GM23338 (cell line): ENCODE data around the gene AFF3. TPM values are rescaled to one million over a fixed set of nuclear protein-coding genes. Genes with fewer than 3 reads are reported as not detected.

ENCODE experiments used
- ATAC-seq: fragments of 200-7000 bp; cut with Tn5 transposase; 3 replicates; pipeline ENCODE4 v1.9.1; 2020
- DNase-seq: peaks from one replicate; pipeline ENCODE4 v3.0.0-alpha.2; 2015; ENCODE audit warnings: low spot score
- H2AFZ ChIP-seq: fragments of 200-600 bp; sonication (generic); 2 replicates; pipeline ENCODE4 v1.8.0; 2016; ENCODE audit warnings: antibody characterized with exemption, mild to moderate bottlenecking, moderate library complexity
- H3F3A ChIP-seq: fragments of 200-600 bp; sonication (generic); replicated peaks from 2 replicates; pipeline ENCODE4 v1.8.0; 2017; ENCODE audit warnings: antibody characterized with exemption, mixed run types, low read depth
- H3K27ac ChIP-seq: fragments of 200-600 bp; sonication (generic); 2 replicates; pipeline ENCODE4 v1.6.1; 2016; ENCODE audit warnings: low read depth
- H3K27me3 ChIP-seq: fragments of 200-600 bp; sonication (generic); 2 replicates; pipeline ENCODE4 v1.8.0; 2016; ENCODE audit warnings: mild to moderate bottlenecking, mixed run types, moderate library complexity; ENCODE audit not compliant: insufficient read depth
- H3K36me3 ChIP-seq: fragments of 200-600 bp; sonication (generic); 2 replicates; pipeline ENCODE4 v1.8.0; 2016; ENCODE audit warnings: mild to moderate bottlenecking; ENCODE audit not compliant: insufficient read depth
- H3K4me1 ChIP-seq: fragments of 200-600 bp; sonication (generic); 2 replicates; pipeline ENCODE4 v1.8.0; 2016; ENCODE audit warnings: mild to moderate bottlenecking, moderate library complexity; ENCODE audit not compliant: insufficient read depth
- H3K4me2 ChIP-seq: fragments of 200-600 bp; sonication (generic); 2 replicates; pipeline ENCODE4 v1.7.1; 2017; ENCODE audit warnings: mixed run types
- H3K4me3 ChIP-seq: fragments of 200-600 bp; sonication (generic); 2 replicates; pipeline ENCODE4 v1.6.1; 2016; ENCODE audit warnings: mixed run types
- H3K79me2 ChIP-seq: fragments of 200-600 bp; sonication (generic); replicated peaks from 2 replicates; pipeline ENCODE4 v1.8.0; 2017; ENCODE audit warnings: mild to moderate bottlenecking; ENCODE audit not compliant: insufficient read depth
- H3K9me2 ChIP-seq: fragments of 200-600 bp; sonication (generic); 2 replicates; pipeline ENCODE4 v1.8.0; 2017; ENCODE audit not compliant: insufficient read depth
- H4K20me1 ChIP-seq: fragments of 200-600 bp; sonication (generic); replicated peaks from 2 replicates; pipeline ENCODE4 v1.8.0; 2017; ENCODE audit warnings: mild to moderate bottlenecking; ENCODE audit not compliant: insufficient read depth
- H3K27ac Mint-ChIP-seq: 2 replicates; pipeline ENCODE4 v1.8.0; 2020; ENCODE audit warnings: inconsistent platforms, mild to moderate bottlenecking, moderate library complexity, mixed read lengths
- H3K27me3 Mint-ChIP-seq: 3 replicates; pipeline ENCODE4 v1.8.0; 2022; ENCODE audit warnings: low read depth, mild to moderate bottlenecking, moderate library complexity, mixed read lengths, inconsistent platforms; ENCODE audit not compliant: insufficient read depth, poor library complexity
- H3K36me3 Mint-ChIP-seq: 3 replicates; pipeline ENCODE4 v1.8.0; 2021; ENCODE audit warnings: low read depth, mild to moderate bottlenecking, inconsistent platforms, moderate library complexity, mixed read lengths
- H3K4me1 Mint-ChIP-seq: 3 replicates; pipeline ENCODE4 v1.8.0; 2020; ENCODE audit warnings: mild to moderate bottlenecking, inconsistent platforms, mixed read lengths
- H3K4me3 Mint-ChIP-seq: 3 replicates; pipeline ENCODE4 v1.8.0; 2021; ENCODE audit warnings: moderate library complexity, mild to moderate bottlenecking, inconsistent platforms, mixed read lengths
- H3K9me3 Mint-ChIP-seq: 3 replicates; pipeline ENCODE4 v1.8.0; 2020; ENCODE audit warnings: moderate library complexity, mild to moderate bottlenecking, inconsistent platforms, mixed read lengths
- CREB1 ChIP-seq: fragments of 250-450 bp; sonication (Bioruptor Pico); IDR thresholded peaks from 2 replicates; pipeline ENCODE4 v1.5.0; 2020; ENCODE audit warnings: low read depth, mild to moderate bottlenecking, moderate library complexity
- CTCF ChIP-seq, 2 experiments: fragments of 200-600 bp in 1 of 2; sonication (generic) in 1 of 2; conservative IDR thresholded peaks; 2 replicates each; pipeline versions ENCODE4 v1.5.1 to v1.6.1; 2016 to 2017; ENCODE audit warnings: antibody characterized with exemption in 2 of 2, low read depth in 2 of 2, mild to moderate bottlenecking in 2 of 2, moderate library complexity in 1 of 2
- ETS1 ChIP-seq: IDR thresholded peaks from 2 replicates; pipeline ENCODE4 v1.6.1; 2016; ENCODE audit warnings: antibody characterized with exemption
- EZH2 ChIP-seq: fragments of 200-600 bp; sonication (generic); IDR thresholded peaks from one replicate; pipeline ENCODE4 v1.8.0; 2017; ENCODE audit warnings: antibody characterized with exemption, mild to moderate bottlenecking, low read depth; ENCODE audit not compliant: unreplicated experiment
- EZH2phosphoT487 ChIP-seq: fragments of 200-600 bp; sonication (generic); IDR thresholded peaks from one replicate; pipeline ENCODE4 v1.8.1; 2018; ENCODE audit warnings: antibody characterized with exemption; ENCODE audit not compliant: unreplicated experiment
- JUNB ChIP-seq: IDR thresholded peaks from one replicate; pipeline ENCODE4 v1.6.1; 2016; ENCODE audit warnings: antibody characterized with exemption; ENCODE audit not compliant: unreplicated experiment
- NANOG ChIP-seq: IDR thresholded peaks from 2 replicates; pipeline ENCODE4 v1.6.1; 2016; ENCODE audit warnings: antibody characterized with exemption, borderline replicate concordance
- POLR2AphosphoS5 ChIP-seq: IDR thresholded peaks from 2 replicates; pipeline ENCODE4 v1.6.1; 2016; ENCODE audit warnings: antibody characterized with exemption, low read depth
- ZNF114 ChIP-seq: fragments of 250-450 bp; sonication (Bioruptor Pico); IDR thresholded peaks from 2 replicates; pipeline ENCODE4 v1.5.0; 2020; ENCODE audit warnings: mild to moderate bottlenecking, moderate library complexity
- ZNF331 ChIP-seq: fragments of 250-450 bp; sonication (Bioruptor Pico); IDR thresholded peaks from 2 replicates; pipeline ENCODE4 v1.5.0; 2020; ENCODE audit warnings: low read depth, mild to moderate bottlenecking, moderate library complexity
- ZNF462 ChIP-seq: fragments of 250-450 bp; sonication (Bioruptor Pico); IDR thresholded peaks from 2 replicates; pipeline ENCODE4 v1.5.0; 2020; ENCODE audit warnings: mild to moderate bottlenecking, moderate library complexity
- polyA plus RNA-seq: library from polyadenylated mRNA; unstranded; fragments of >200 nt; fragmentation: Nextera tagmentation; extraction: Ambion mirVana; gene quantifications from 2 replicates; pipeline ENCODE4 v1.2.1, GENCODE V29; 2016
- total RNA-seq: library from RNA; depleted of rRNA; stranded (reverse); fragments of >200 nt; shearing (Covaris generic); gene quantifications from 2 replicates; pipeline ENCODE4 v1.2.3, GENCODE V29; 2014

Gene AFF3
- total and polyA plus RNA-seq, 2 experiments from 2014 or later: 0.73 to 1.4 TPM

- TF ChIP-seq ZNF462 (CRISPR knock-in tag) (no peak), EZH2 (no peak), EZH2phosphoT487 (no peak), CTCF (conservative IDR thresholded peaks at IDR 0.05; ENCODE audit: low read depth in 2 of 2) (no peak), JUNB (no peak), NANOG (no peak), POLR2AphosphoS5 (no peak)
Measured at GRCh38 chr2:99944019-99944418, 198.4 kb downstream of the AFF3 start (continued).

GRCh38 chr2:99942561-99943347 is 199.6 kb downstream of the AFF3 start:
- no peaks in the 10 kb centered on the region for H3K9me3 Mint-ChIP-seq
- DNase-seq: no peak
- Histone ChIP-seq H3K27ac (no peak overlapping the region), H3K36me3 (no peaks in the 10 kb centered on the region), H3F3A (no peaks in the 10 kb centered on the region), H2AFZ (no peak overlapping the region), H3K4me3 (no peak overlapping the region), H4K20me1 (no peaks in the 10 kb centered on the region), H3K9me2 (peaks cover 4% of the 10 kb centered on the region; the same call in 1 of the 2 replicates), H3K4me1 (no peaks in the 10 kb centered on the region), H3K79me2 (no peaks in the 10 kb centered on the region), H3K4me2 (no peak overlapping the region), H3K27me3 (no peaks in the 10 kb centered on the region)
- H3K36me3 Mint-ChIP-seq: no peaks in the 10 kb centered on the region
- no peak for ATAC-seq
- H3K27ac Mint-ChIP-seq: no peak overlapping the region
- no peaks in the 10 kb centered on the region for H3K4me1 Mint-ChIP-seq
- no peak overlapping the region for H3K4me3 Mint-ChIP-seq
- no peaks in the 10 kb centered on the region for H3K27me3 Mint-ChIP-seq
- TF ChIP-seq ZNF331 (CRISPR knock-in tag) (no peak), ZNF114 (CRISPR knock-in tag) (no peak), NANOG (no peak), CREB1 (CRISPR knock-in tag) (no peak), CTCF (conservative IDR thresholded peaks at IDR 0.05; ENCODE audit: low read depth in 2 of 2) (no peak), ETS1 (no peak)
